ENCODE measurements around the gene EXOG.

GRCh38 chr3:38477057-38477820 lies 18.9 kb upstream of the EXOG start:
- TF ChIP-seq CTCF (IDR thresholded peaks at IDR 0.05) (no peak), POLR2A (IDR thresholded peaks at IDR 0.05) (no peak)
